ENCODE measurements around the gene LINS1.

LINS1 gene

DNA sequence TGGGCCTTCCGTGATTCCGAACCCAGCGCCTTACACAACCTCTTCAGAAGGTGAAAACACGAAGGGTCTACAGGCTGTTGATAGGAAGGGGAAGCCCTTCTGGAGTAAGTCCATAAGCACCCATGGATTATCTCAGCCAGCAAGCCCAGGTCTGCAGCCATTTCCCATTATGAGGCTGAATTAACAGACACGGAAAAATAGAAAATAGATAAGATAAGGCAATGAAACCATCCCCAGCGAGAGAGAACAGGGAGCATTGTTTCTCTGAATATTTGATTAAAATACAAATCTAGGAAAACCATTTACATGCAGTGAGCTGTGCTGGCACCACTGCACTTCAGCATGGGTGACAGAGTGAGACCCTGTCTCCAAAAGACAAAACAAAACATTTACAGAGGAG, 57.0 kb downstream of the LINS1 start:
- DNase-seq = no peak

DNA sequence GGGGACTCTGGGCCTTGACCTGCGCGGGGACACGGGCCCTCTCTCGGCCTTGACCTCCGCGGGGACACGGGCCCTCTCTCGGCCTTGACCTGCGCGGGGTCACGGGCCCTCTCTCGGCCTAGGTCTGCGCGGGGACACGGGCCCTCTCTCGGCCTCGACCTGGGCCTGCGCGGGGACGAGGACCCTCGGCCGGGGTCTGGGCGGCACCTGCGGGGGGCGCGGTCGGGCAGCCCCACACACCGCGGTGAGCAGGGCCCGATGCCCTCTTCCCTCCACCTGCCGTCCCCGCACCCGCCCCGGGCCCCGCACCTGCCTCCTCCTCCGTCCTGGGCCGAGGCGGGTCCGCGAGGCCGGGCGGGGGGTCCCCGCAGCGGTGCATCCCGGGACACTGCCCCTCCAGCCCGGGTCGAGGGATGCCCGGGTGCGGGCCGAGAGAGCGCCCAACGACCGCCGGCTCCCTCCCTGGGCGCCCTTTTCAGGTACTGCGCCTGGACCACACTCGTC, 57.6 kb downstream of the LINS1 start:
- no peak for DNase-seq

DNA sequence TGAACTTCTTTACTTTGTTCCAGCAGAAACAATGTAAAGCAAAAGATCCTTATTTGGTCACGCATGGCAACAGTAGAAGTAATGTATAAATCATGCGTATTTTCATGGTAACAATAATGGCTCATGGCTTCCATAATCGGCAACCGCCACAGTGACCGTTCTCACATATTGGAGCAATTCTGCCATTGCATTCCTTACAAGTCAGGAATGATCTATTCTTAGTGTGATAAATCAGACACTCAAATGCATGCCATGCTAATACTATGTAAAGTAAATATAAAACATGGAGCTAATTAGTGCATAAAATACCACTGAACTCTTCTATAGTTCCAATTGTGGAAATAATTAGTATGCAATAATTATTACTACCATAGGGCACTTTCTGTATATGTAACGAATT, 59.7 kb downstream of the LINS1 start:
- DNase-seq = no peak

DNA sequence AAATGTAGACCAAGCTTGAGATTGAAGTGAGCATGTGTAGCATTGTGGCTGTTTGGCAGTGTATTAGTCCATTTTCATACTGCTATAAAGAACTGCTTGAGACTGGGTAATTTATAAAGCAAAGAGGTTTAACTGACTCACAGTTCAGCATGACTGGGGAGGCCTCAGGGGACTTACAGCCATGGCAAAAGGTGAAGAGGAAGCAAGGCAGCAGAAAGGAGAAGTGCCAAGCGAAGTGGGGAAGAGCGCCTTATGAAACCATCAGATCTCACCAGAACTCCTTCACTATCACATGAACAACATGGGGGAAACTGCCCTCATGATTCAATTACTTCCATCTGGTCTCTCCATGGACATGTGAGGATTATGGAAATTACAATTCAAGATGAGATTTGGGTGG, 64.7 kb downstream of the LINS1 start:
- no peak for DNase-seq

DNA sequence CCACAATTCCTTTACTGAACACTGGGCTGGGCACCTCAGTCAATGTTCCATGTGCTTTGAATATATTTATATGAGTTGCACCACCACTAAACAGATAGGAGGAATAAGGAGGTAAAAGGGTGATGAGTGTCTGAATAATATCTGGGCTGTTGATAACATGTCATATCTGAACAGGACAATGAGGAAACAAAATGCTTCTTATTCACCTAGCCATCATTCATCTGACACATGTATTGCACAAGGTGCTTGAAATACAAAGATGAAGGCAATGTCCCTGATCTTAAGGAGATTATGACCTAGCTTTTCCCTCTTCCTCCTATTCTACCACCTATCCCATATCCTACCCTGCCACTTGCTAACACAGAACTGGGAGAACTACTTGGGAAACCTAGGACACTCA, 65.3 kb downstream of the LINS1 start:
- no peak for DNase-seq

DNA sequence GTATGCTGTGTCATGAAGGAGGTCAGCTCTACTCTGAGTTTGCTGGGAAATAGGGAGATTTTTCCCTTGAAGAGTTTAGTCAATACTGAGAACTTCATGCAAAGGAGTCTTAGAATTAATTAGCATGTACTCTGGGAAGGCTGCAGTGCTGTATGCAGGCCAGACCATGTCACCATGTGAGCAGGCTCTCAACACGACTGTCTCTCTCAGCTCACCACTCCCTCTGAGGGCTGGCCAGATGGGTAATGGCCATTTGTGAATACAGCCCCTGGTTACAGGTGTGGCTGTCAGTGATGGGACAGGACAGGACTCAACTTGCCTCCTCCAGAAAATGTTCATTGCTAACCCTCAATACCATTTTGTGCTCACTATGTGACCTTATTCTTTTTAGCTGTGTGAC, 68.1 kb downstream of the LINS1 start:
- DNase-seq = no peak

DNA sequence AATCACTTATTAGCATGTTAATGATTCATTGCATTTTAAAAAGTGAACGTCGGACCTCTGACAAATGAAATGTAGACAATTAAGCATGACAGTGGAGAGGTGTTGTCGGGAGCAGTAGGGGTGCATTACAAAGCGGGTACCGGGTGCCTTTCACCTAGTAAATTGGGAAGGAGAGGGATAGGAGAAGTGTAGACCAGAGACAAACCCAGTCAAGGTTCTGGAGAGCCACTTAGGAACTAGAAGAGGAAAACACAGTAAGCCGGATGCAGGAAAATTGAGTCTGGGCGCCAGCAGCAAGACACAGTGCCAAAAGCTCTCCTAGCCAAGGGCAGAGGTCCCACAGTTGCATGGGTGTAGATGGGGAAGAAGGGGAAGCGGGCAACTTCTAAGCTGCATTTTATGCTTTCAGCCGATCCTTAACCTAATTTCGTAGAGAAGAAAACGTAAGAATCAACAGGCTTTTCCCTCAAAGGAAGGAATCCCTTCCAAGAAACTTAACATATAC, 70.1 kb downstream of the LINS1 start:
- DNase-seq = no peak

DNA sequence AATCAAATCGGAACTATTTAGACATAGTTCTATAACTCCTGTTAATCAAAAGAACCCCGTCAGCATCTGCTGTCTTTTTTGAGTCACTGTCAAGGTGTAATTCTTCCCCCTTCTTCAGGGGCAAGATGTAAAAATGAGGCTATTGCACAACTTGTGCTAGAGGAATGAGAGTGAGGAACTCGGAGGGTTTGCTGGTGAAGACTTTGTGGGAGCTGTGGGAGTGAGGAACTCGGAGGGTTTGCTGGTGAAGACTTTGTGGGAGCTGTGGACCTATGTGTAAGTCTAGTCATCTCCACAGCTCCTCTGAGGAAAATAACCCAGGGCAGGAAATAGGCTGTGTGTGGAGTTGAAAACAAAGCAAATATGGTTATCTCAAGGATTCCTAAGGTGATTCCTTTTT, 70.8 kb downstream of the LINS1 start:
- DNase-seq = no peak

DNA sequence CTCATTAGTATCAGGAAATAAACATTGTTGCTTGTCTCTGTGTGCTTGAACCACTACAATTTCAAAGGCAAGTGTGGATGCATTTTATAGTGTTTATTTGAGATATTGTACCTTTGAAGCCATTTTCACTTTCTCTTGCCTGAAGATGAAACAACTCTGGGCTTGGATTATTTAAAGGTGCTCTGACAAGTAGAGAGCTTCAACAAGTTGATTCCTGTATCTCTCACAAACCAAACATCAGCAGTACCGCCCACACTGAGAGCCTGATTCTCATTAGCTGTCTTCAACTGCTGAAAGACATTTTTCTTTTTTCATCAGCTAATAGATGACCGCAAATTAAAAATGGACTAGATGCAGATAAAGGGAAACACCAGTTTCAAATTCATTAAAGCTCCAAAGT, 72.4 kb downstream of the LINS1 start:
- DNase-seq = no peak

DNA sequence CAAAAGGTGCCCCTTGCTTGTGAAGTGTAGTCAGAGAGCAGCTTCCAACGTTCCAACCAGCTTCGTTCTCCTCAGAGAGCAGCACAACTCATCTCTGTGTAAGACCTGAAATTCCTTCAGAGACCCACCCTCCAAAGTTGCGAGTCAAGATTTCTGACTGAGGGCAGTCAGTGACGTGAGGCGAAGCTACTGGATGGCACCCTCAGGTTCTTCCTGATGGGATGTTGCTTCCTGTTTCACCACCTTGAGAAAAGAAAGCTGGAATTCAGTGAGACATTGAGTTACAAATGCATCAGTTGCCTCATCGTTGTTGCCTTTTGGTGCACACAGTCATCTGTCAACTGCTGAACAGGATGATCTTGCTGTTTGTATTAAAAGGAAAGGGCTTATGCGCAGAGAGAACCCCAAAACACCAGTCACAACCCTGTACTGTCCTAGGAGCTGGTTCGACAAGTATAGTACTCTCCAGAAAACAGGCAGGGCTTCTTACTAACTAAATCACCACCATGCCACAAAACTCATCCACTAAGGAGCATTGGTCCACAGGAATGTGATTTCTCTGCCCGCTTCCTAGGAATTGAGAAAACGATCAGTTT, 73.1 kb downstream of the LINS1 start, which contains the start of gene CERS3:
Gene CERS3 (minus strand): TSS at position 118 of the 596 bp plus-strand sequence. CDS start 27,101 bp downstream, outside the sequence.
- DNase-seq = no peak

DNA sequence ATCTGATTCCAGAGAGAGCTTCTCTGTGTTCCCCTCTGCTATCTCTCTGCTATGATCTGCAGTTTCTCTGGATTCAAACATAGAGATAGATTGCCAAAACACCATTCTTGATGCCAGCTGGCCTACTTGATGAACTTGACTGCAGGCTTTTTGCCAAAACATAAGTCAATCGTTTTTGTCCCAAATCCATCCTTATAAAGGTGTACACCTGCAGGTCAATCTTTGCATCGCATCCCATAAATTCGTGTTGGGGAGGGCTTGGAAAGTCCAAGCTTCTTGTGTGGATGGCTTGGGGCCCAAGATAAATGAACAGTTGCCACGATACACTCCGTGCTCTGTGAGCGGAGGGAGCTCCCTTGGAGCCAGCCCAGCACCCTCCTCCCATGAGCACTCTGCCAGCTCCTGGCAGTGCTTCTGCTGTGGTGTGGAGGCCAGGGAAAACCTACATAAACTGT, 75.9 kb downstream of the LINS1 start:
- DNase-seq = no peak

DNA sequence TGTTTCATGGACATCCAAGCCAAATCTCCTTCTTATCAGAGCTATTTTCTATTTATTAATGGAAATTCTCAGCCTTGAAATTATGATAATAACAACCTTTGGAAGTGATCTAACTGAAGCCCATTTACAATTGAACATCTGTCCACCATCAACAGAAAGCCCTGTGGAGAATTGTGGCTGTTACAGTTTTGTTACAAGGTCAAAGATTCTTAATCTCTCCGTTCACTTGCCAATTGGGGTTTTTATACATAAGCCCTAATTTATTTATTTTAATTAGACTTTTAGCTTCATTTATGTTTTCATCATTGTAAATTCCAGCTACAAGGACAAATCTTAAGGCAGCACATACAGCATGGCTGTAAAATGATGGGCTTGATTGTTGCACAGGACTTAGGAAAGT, 76.5 kb downstream of the LINS1 start:
- no peak for DNase-seq

DNA sequence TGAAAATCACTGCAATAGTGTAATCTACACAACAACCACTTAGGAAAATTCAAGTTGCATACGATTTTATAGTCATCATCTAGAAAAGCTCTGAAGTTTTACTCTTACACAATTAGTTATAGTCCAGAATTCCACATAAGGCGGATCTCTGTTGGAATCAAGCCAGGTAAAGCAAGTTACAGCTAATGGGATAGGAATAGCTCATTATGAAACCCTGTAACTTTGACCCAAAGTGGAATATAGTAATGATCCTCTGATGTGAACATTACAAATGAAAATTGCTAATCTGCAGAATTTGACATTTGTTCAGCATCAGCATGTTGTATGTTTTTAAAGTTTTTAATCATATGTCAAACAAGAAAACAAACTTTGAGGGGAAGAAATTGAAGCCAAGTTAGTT, 77.7 kb downstream of the LINS1 start:
- DNase-seq = no peak

DNA sequence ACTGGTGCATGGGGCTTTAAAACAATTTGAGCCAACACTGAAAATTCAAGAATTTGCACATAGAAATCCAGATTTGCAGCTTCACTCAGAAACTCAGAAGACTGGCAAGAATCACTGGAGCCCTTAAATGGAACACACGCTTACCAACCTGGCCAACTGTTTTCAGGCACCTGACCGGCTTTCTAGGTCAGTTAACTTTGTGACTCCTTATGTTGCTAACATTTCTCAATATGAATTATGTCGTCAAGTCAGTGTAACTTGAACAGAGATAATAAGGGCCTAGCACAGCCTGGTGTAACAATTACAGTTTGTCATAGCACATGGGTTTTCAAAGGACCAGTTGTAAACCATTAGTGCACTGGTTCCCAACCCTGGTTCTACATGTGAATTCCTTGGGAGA, 80.1 kb downstream of the LINS1 start:
- DNase-seq = no peak

DNA sequence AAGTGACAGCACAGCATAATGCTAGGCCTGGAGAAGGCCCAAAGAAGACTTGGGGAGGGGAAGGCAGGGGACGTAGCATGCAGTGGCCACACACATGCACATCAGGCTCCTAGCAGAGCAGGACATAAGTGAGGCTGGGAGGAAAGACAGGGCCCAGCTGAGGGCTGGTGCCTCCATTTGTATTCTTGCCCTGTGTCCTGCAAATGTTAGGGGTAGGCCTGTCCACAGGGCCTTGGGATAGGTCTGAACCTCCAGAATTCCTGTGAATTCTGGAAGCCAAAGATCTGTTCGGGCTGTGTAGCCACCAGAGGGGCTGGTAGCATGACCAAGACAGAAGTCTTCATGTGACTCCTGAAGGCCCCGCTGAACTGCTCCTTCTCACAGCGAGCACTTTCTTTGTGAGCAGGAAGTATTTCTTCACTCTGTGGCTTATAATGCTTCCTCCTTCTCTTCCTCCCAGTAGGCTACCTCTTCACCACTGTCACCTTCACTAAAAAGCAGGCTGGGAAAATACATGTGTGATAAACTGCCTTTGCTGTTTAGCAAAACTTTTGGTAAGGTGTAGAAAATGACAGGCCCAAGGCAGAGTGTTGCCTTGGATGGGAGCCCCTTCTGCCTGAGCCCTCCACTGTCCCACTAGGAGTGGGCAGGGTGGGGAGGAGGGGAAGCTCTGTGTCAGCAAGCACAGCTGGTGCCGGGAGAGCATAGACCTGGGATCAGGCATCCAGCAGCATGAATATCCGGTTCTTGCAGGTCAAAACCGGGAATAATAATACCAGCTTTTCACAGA, 81.7 kb downstream of the LINS1 start:
- no peak for DNase-seq

DNA sequence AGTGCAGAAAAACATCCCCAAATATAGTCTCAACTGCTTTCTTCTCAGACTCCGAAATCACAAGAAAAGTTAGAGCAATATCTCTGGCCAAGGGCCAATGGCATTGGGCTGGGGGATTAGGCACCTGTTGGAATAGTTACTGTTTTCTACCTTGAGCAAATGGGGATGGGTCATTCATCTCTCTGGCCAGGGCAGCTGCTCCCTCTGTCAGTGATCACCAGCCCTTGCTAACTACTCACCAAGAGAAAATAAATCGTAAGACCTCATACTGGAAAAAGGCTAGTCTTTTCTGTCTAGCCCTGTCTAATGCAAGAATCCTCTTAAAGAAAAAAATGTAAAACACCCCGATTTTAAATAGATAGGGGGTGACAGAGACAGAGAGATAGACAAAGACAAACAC, 84.1 kb downstream of the LINS1 start:
- DNase-seq = no peak

Measured in NCI-H526 (cell line).